Endothelial cell of umbilical vein (primary cell): ENCODE measurements around the gene KNTC1. TPM values are rescaled to one million over a fixed set of nuclear protein-coding genes. Genes with fewer than 3 reads are reported as not detected.
"Not testable (repeated sequence)": the region's sequence is repeated elsewhere in the genome, so short reads cannot be mapped to it uniquely, and the experiment has no call there.

Experiments used
- BruUV-seq: library from RNA; stranded (reverse); fragments of 400-500 nt; replicated peaks from 2 replicates; lab custom pipeline; 2021; lab: Mats Ljungman, UMichigan
- CTCF ChIA-PET: fragments of 300-600, 350-600 bp; sonication (Branson Sonifier 250); formaldehyde crosslinking; loops from one replicate; lab custom pipeline; 2021; ENCODE audit warnings: antibody characterized with exemption, inconsistent platforms; lab: Charles Lee
- POLR2A ChIA-PET: fragments of 300-600, 350-600 bp; sonication (Branson Sonifier 250); formaldehyde crosslinking; loops from one replicate; lab custom pipeline; 2021; ENCODE audit warnings: antibody characterized with exemption, inconsistent platforms; lab: Charles Lee
- DNase-seq: peaks from one replicate; pipeline ENCODE4 v3.0.0-alpha.2; 2011; ENCODE audit warnings: low read depth, low spot score
- FAIRE-seq: peaks from 2 replicates; lab custom pipeline; 2011; peaks lifted over from hg19 to GRCh38; lab: Jason Lieb, UNC
- H2AFZ ChIP-seq: 2 replicates; pipeline ENCODE4 v1.6.0; 2012; ENCODE audit warnings: low read depth, low read length, control low read depth, inconsistent platforms
- H3K27ac ChIP-seq: 2 replicates; pipeline ENCODE4 v1.5.1; 2011; ENCODE audit warnings: low read depth, mild to moderate bottlenecking, control low read depth, low read length, moderate library complexity; ENCODE audit not compliant: insufficient read depth
- H3K27me3 ChIP-seq, 2 experiments: 2 replicates each; pipeline versions ENCODE4 v1.6.0 to v1.6.1; 2011; ENCODE audit warnings: low read length in 2 of 2, mixed read lengths in 1 of 2; ENCODE audit not compliant: control insufficient read depth in 2 of 2, insufficient read depth in 2 of 2
- H3K36me3 ChIP-seq, 2 experiments: 2 replicates in 1 of 2; 3 replicates in 1 of 2; pipeline ENCODE4 v1.5.1; 2011; ENCODE audit warnings: low read length in 2 of 2, mild to moderate bottlenecking in 1 of 2, moderate library complexity in 1 of 2; ENCODE audit not compliant: control insufficient read depth in 2 of 2, insufficient read depth in 2 of 2; ENCODE audit errors: extremely low read depth in 1 of 2
- H3K4me1 ChIP-seq: 3 replicates; pipeline ENCODE4 v1.5.1; 2011; ENCODE audit warnings: mild to moderate bottlenecking, low read length; ENCODE audit not compliant: control insufficient read depth, insufficient read depth; ENCODE audit errors: extremely low read depth
- H3K4me2 ChIP-seq: 2 replicates; pipeline ENCODE4 v1.6.1; 2011; ENCODE audit warnings: low read length, control low read depth, mixed read lengths; ENCODE audit not compliant: insufficient read depth
- H3K4me3 ChIP-seq, 3 experiments: fragments of 200-600 bp in 1 of 3; sonication (generic), shearing (Covaris generic) in 1 of 3; replicated peaks in 1 of 3; 2 replicates each; pipeline ENCODE4 v1.5.1; 2011 to 2016; ENCODE audit warnings: control low read depth in 3 of 3, low read length in 3 of 3, mild to moderate bottlenecking in 2 of 3, inconsistent platforms in 1 of 3, low read depth in 1 of 3, moderate library complexity in 1 of 3; ENCODE audit not compliant: insufficient read depth in 1 of 3
- H3K79me2 ChIP-seq: 2 replicates; pipeline ENCODE4 v1.6.0; 2012; ENCODE audit warnings: low read length, inconsistent platforms; ENCODE audit not compliant: control insufficient read depth, insufficient read depth
- H3K9ac ChIP-seq: replicated peaks from 2 replicates; pipeline ENCODE3; 2011; ENCODE audit warnings: low read length, control low read depth; ENCODE audit not compliant: insufficient read depth; ENCODE audit errors: extremely low read depth
- H3K9me1 ChIP-seq: replicated peaks from 3 replicates; pipeline ENCODE4 v1.6.0; 2011; ENCODE audit warnings: mild to moderate bottlenecking, low read length; ENCODE audit not compliant: control insufficient read depth, insufficient read depth; ENCODE audit errors: extremely low read depth
- H3K9me3 ChIP-seq: replicated peaks from 2 replicates; pipeline ENCODE4 v1.5.1; 2012; ENCODE audit warnings: low read length, inconsistent platforms; ENCODE audit not compliant: control insufficient read depth, insufficient read depth
- H4K20me1 ChIP-seq: replicated peaks from 2 replicates; pipeline ENCODE3; 2011; ENCODE audit warnings: mild to moderate bottlenecking, low read length; ENCODE audit not compliant: control insufficient read depth, insufficient read depth; ENCODE audit errors: extremely low read depth
- JUN ChIP-seq: IDR thresholded peaks from 2 replicates; pipeline ENCODE4 v1.6.1; 2011; ENCODE audit warnings: borderline replicate concordance, low read depth; ENCODE audit not compliant: insufficient read length, insufficient read depth
- POLR2A ChIP-seq: IDR thresholded peaks from 2 replicates; pipeline ENCODE4 v1.6.1; 2012; ENCODE audit warnings: low read depth, mild to moderate bottlenecking, control low read depth, low read length
- dilution Hi-C: fragments of 300-500 bp; cut with MboI; formaldehyde crosslinking; loops from one replicate; pipeline ENCODE4 v1.15.0; 2019; ENCODE audit warnings: low sequenced_read_pairs; ENCODE audit not compliant: extremely low pct_ligation_motif_present
- intact Hi-C: fragments of 100-400 bp; cut with micrococcal nuclease; formaldehyde crosslinking; loops from one replicate; pipeline ENCODE4 v1.10.0; 2022
- polyA plus RNA-seq, 4 experiments: library from polyadenylated mRNA; depleted of rRNA in 3 of 4; stranded (reverse) in 3 of 4; unstranded in 1 of 4; fragments of >200 nt; gene quantifications; 2 replicates each; pipeline versions ENCODE4 v1.2.1 to v1.2.3, GENCODE V29; 2011 to 2012; ENCODE audit warnings: missing spikeins in 1 of 4
- total RNA-seq: library from RNA; stranded (reverse); gene quantifications from 2 replicates; pipeline ENCODE4 v1.2.3, GENCODE V29; 2021
- TF ChIP-seq, protein P1 (sequence below), 2 donors: IDR thresholded peaks; 1 replicate in 1 of 2; 2 replicates in 1 of 2; pipeline ENCODE4 v1.5.1; 2011; ENCODE audit warnings: low read length in 2 of 2, mild to moderate bottlenecking in 2 of 2, moderate library complexity in 2 of 2, control low read depth in 1 of 2, inconsistent platforms in 1 of 2, low read depth in 1 of 2; ENCODE audit not compliant: insufficient read depth in 1 of 2; ENCODE audit errors: extremely low read depth in 1 of 2

The KNTC1 gene
- total and polyA plus RNA-seq, 2 donors (not counting 3 experiments of a cell fraction or from before 2014, with no cell fraction given): 15.5 to 52.9 TPM

DNA sequence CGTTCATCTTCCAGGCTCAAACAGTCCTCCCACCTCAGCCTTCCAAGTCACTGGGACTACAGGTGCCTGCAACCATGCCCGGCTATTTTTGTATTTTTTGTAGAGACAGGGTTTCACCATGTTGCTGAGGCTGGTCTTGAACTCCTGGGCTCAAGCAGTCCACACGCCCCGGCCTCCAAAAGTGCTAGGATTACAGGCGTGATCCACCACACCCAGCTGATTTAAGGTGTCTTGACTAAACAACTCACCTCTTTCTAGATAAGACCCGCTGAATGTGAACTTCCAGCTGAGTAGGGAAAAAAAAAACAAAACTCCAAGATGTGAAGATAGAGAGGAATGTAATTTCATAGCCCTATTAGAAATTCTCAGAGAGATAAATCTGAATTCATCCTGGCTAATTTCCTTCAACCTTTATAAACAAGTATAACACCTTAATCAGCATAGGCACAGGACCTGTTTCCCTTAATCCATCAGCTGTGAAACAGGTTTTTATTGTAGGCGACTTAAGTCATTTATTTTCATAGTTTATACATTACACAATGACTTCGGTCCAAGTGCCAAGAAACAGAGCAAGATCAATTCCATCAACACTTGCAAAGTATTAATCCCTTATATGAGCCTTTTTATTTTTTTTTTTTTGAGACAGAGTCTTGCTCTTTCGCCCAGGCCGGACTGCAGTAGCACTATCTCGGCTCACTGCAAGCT, 124.6 kb downstream of the KNTC1 start:
- dilution Hi-C loops (no loop called here), intact Hi-C loops (no loop called here)
- H3K4me2 ChIP-seq: no peak overlapping the region
- no peaks in the 10 kb centered on the region for H3K9me1 ChIP-seq
- TF ChIP-seq JUN (no peak), POLR2A (no peak)
- TF ChIP-seq, protein P1, sequence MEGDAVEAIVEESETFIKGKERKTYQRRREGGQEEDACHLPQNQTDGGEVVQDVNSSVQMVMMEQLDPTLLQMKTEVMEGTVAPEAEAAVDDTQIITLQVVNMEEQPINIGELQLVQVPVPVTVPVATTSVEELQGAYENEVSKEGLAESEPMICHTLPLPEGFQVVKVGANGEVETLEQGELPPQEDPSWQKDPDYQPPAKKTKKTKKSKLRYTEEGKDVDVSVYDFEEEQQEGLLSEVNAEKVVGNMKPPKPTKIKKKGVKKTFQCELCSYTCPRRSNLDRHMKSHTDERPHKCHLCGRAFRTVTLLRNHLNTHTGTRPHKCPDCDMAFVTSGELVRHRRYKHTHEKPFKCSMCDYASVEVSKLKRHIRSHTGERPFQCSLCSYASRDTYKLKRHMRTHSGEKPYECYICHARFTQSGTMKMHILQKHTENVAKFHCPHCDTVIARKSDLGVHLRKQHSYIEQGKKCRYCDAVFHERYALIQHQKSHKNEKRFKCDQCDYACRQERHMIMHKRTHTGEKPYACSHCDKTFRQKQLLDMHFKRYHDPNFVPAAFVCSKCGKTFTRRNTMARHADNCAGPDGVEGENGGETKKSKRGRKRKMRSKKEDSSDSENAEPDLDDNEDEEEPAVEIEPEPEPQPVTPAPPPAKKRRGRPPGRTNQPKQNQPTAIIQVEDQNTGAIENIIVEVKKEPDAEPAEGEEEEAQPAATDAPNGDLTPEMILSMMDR (IDR thresholded peaks at IDR 0.05; ENCODE audit: extremely low read depth in 1 of 2, insufficient read depth in 1 of 2, low read depth in 1 of 2, low read length in 2 of 2): no peak
- no peak overlapping the region for H2AFZ ChIP-seq
- CTCF ChIA-PET: interaction anchor here (1.0 to 2.7 kb wide), 2 partner anchors 14 to 301 kb away, joined by 3 to 14 read pairs; no protein-coding TSS in a partner anchor
- POLR2A ChIA-PET: interaction anchor here (0.7 kb wide), 1 partner anchor 12 kb away, joined by 3 read pairs; no protein-coding TSS in a partner anchor
- peaks cover 9% of the 10 kb centered on the region for H3K4me1 ChIP-seq
- no peak for FAIRE-seq
- BruUV-seq: no TSS peak
- H3K9ac ChIP-seq: no peak overlapping the region
- H4K20me1 ChIP-seq: no peaks in the 10 kb centered on the region
- H3K4me3 ChIP-seq: no peak overlapping the region
- no peaks in the 10 kb centered on the region for H3K9me3 ChIP-seq
- H3K27me3 ChIP-seq: no peaks in the 10 kb centered on the region
- no peak overlapping the region for H3K27ac ChIP-seq
- no peak for DNase-seq
- no peaks in the 10 kb centered on the region for H3K79me2 ChIP-seq
- H3K36me3 ChIP-seq: no peaks in the 10 kb centered on the region

DNA sequence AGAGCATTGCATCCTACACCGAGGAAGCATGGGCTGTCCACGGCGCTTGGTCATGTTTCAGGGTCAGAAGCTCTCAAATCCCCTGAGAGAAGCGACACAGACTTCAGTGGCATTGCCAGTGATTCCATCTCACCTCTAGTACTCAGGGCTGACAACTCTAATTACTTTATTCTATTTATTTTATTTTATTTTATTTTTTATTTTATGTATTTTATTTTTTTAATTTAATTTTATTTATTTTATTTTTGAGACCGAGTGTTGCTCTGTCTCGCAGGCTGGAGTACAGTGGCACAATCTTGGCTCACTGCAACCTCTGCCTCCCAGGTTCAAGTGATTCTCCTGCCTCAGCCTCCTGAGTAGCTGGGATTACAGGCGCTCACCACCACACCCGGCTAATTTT, 126.2 kb downstream of the KNTC1 start:
- DNase-seq, CTCF ChIA-PET, H3K79me2 ChIP-seq, H3K27ac ChIP-seq, H3K9me1 ChIP-seq, H3K36me3 ChIP-seq, H3K4me2 ChIP-seq, FAIRE-seq, H3K9me3 ChIP-seq, intact Hi-C loops, H3K4me1 ChIP-seq, H3K27me3 ChIP-seq, dilution Hi-C loops, BruUV-seq, H4K20me1 ChIP-seq, H3K4me3 ChIP-seq, H2AFZ ChIP-seq, POLR2A ChIA-PET, H3K9ac ChIP-seq: not testable (repeated sequence)
